HG02943 (cell line): Measurements from ENCODE around the gene STXBP2.

Source experiments
- ATAC-seq: cut with Tn5 transposase; IDR thresholded peaks from one replicate; pipeline ENCODE4 v1.9.1; 2021; ENCODE audit warnings: mild to moderate bottlenecking, low read depth, moderate library complexity; ENCODE audit not compliant: unreplicated experiment

STXBP2 gene

GRCh38 chr19:7636691-7637373 is at the start of gene STXBP2:
Gene STXBP2 (plus strand): TSS chr19:7637110. CDS start chr19:7637150, 40 bp downstream.
- ATAC-seq: no peak

- ATAC-seq: no peak
Measured at GRCh38 chr19:7589822-7590221, 47.1 kb upstream of the STXBP2 start.

GRCh38 chr19:7590256-7590655 is 46.7 kb upstream of the STXBP2 start:
- ATAC-seq: no peak

GRCh38 chr19:7595466-7596133 is 41.3 kb upstream of the STXBP2 start, which contains the start of gene CAMSAP3:
Gene CAMSAP3 (plus strand): TSS chr19:7595863. CDS start chr19:7596003, 140 bp downstream.
- no peak for ATAC-seq

- ATAC-seq: no peak
Measured at GRCh38 chr19:7596211-7596937, 40.5 kb upstream of the STXBP2 start.

GRCh38 chr19:7597689-7598088 is 39.2 kb upstream of the STXBP2 start:
- ATAC-seq: no peak

- ATAC-seq: no peak
Measured at GRCh38 chr19:7598180-7598579, 38.7 kb upstream of the STXBP2 start.

GRCh38 chr19:7600721-7601120 is 36.2 kb upstream of the STXBP2 start:
- no peak for ATAC-seq

- no peak for ATAC-seq
Measured at GRCh38 chr19:7602240-7602934, 34.5 kb upstream of the STXBP2 start.

GRCh38 chr19:7602935-7603497 is 33.9 kb upstream of the STXBP2 start:
- ATAC-seq: no peak

GRCh38 chr19:7603919-7604318 is 33.0 kb upstream of the STXBP2 start:
- ATAC-seq: no peak

- no peak for ATAC-seq
Measured at GRCh38 chr19:7605490-7606222, 31.3 kb upstream of the STXBP2 start.

GRCh38 chr19:7606289-7606688 is 30.6 kb upstream of the STXBP2 start:
- ATAC-seq: no peak

- no peak for ATAC-seq
Measured at GRCh38 chr19:7607212-7607873, 29.6 kb upstream of the STXBP2 start.

GRCh38 chr19:7607874-7608560 is 28.9 kb upstream of the STXBP2 start:
- ATAC-seq: no peak

- ATAC-seq: no peak
Measured at GRCh38 chr19:7610491-7611240, 26.2 kb upstream of the STXBP2 start.

GRCh38 chr19:7611541-7612279 is 25.2 kb upstream of the STXBP2 start:
- no peak for ATAC-seq
